A549 treated with GW870086 at 1 μM for 4 hours (cell line): ENCODE results near the gene BTG2. TPM values are rescaled to one million over a fixed set of nuclear protein-coding genes. Genes with fewer than 3 reads are reported as not detected.

Source experiments
- total RNA-seq: library from RNA; stranded (reverse); fragments of 200-300 nt; extraction: Qiagen RNA extraction; gene quantifications from 5 replicates; pipeline ENCODE4 v1.2.3, GENCODE V29; 2022; ENCODE audit warnings: low read depth

BTG2 gene, protein sequence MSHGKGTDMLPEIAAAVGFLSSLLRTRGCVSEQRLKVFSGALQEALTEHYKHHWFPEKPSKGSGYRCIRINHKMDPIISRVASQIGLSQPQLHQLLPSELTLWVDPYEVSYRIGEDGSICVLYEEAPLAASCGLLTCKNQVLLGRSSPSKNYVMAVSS
- 12.9 to 16.8 TPM (median 13.9 TPM) in 5 replicates for total RNA-seq

DNA sequence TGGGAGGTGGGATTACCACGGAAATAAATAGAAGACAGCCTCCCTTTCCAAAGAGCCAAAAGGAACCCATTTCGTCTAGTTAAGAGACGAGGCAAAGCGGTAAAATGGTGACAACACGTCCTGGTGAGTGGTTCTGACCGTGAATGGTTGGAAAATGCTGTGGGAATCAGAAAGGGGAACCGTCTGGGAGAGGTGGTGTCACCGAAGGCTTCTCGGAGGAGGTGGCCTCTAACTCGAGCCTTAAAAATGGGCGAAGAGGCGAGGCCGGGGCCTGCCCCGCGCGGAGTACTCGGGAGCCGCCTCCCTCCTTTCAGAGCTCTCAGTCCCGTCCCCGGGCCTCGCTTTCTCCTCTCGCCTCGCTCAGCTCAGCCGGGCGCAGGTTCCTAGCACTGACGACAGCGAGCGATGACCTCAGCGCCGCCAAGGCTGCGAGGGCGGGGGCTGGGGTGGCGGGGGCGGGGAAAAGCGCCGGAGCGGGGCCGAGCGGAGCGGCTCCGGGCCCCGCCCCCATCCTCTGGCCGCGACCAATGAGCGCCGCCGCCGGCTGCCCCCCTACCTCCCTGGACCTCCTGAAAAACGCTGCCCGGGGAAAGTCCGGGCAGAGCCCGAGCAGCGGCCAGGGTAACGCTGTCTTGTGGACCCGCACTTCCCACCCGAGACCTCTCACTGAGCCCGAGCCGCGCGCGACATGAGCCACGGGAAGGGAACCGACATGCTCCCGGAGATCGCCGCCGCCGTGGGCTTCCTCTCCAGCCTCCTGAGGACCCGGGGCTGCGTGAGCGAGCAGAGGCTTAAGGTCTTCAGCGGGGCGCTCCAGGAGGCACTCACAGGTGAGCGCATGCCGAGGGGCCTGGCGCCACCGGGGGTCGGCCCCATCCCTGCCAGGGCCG lies at the start of gene BTG2:
Gene BTG2, plus strand, starts transcription at position 601 of the 890 bp plus-strand sequence. Its CDS starts 88 bp downstream, at position 689.

GRCh38 chr1:203351037-203351625 lies 45.8 kb downstream of the BTG2 start, which contains the start of gene FMOD:
Gene FMOD, minus strand, starts transcription at chr1:203351122. Its CDS starts 2,852 bp downstream, at chr1:203348270.

Other genes starting within 250 kb of the BTG2 start
- not detected in 5 replicates for gene MYOG, start 219.5 kb upstream of the BTG2 start, total RNA-seq
- 0.58 to 1.2 TPM (median 0.80 TPM) in 5 replicates for gene ADORA1, start 177.8 kb upstream of the BTG2 start, total RNA-seq
- 0.07 TPM in 1 of 5 replicates, not detected in the others for gene MYBPH, start 129.7 kb upstream of the BTG2 start, total RNA-seq
- not detected in 5 replicates for gene CHI3L1, start 118.8 kb upstream of the BTG2 start, total RNA-seq
- gene CHIT1, start 75.8 kb upstream of the BTG2 start, total RNA-seq, result not detected in 5 replicates
- 0.23 TPM in 2 of 5 replicates, not detected in the others for gene FMOD, start 45.6 kb downstream of the BTG2 start, total RNA-seq
- not detected in 5 replicates for gene PRELP, start 170.3 kb downstream of the BTG2 start, total RNA-seq
- gene OPTC, start 188.6 kb downstream of the BTG2 start, total RNA-seq, result not detected in 5 replicates